Activated T-helper 1 cell treated with Interleukin-2 at 50 U/mL for 16 hours (primary cell): Measurements from ENCODE around the gene NANOS3.
A peak's percentile ranks its signal among the peaks of the same experiment; 100 is the strongest.

Experiments
- DNase-seq: peaks from one replicate; pipeline ENCODE4 v3.0.0-alpha.2; 2020; ENCODE audit warnings: low read depth

The NANOS3 gene

GRCh38 chr19:13876834-13877233, at the start of gene NANOS3:
TSS of gene NANOS3 (plus strand) at chr19:13877134. CDS start at chr19:13877249, 115 bp downstream.
- DNase-seq = no peak

GRCh38 chr19:13827656-13828055, 49.3 kb upstream of the NANOS3 start:
- DNase-seq = no peak

GRCh38 chr19:13830114-13830740, 46.7 kb upstream of the NANOS3 start:
- DNase-seq = no peak

GRCh38 chr19:13830741-13831536, 46.0 kb upstream of the NANOS3 start:
- DNase-seq = no peak

- DNase-seq = no peak
These were observed 45.1 kb upstream of the NANOS3 start for GRCh38 chr19:13831537-13832467.

- DNase-seq = peak; percentile 84
These were observed 43.3 kb upstream of the NANOS3 start for GRCh38 chr19:13833330-13834243.

GRCh38 chr19:13834244-13835069, 42.5 kb upstream of the NANOS3 start:
- no peak for DNase-seq

- no peak for DNase-seq
These were observed 40.9 kb upstream of the NANOS3 start for GRCh38 chr19:13835791-13836723.

- DNase-seq = no peak
These were observed 38.4 kb upstream of the NANOS3 start for GRCh38 chr19:13838435-13839129.

GRCh38 chr19:13839130-13839937, 37.6 kb upstream of the NANOS3 start:
- DNase-seq = peak; percentile 71

- DNase-seq = no peak
These were observed 37.0 kb upstream of the NANOS3 start for GRCh38 chr19:13839938-13840304.

GRCh38 chr19:13840305-13841085, 36.4 kb upstream of the NANOS3 start:
- DNase-seq = no peak

- no peak for DNase-seq
These were observed 35.6 kb upstream of the NANOS3 start for GRCh38 chr19:13841086-13841961.

GRCh38 chr19:13841962-13842290, 35.0 kb upstream of the NANOS3 start:
- DNase-seq = no peak

- DNase-seq = peak; percentile 56
These were observed 34.4 kb upstream of the NANOS3 start for GRCh38 chr19:13842291-13843103.
